HG02840 (cell line): Measurements from ENCODE around the gene RPP14.
"Not testable (repeated sequence)": the region's sequence is repeated elsewhere in the genome, so short reads cannot be mapped to it uniquely, and the experiment has no call there.

Experiments used
- ATAC-seq: cut with Tn5 transposase; IDR thresholded peaks from one replicate; pipeline ENCODE4 v1.9.1; 2021; ENCODE audit warnings: mild to moderate bottlenecking, moderate library complexity, moderate number of reproducible peaks; ENCODE audit not compliant: unreplicated experiment, low FRiP score

Gene RPP14

DNA sequence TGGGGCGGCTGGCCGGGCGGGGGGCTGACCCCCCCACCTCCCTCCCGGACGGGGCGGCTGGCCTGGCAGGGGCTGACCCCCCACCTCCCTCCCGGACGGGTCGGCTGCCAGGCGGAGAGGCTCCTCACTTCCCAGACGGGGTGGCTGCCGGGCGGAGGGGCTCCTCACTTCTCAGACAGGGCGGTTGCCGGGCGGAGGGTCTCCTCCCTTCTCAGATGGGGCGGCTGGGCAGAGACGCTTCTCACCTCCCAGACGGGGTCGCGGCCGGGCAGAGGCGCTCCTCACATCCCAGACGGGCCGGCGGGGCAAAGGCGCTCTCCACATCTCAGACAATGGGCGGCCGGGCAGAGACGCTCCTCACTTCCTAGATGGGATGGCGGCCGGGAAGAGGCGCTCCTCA, 15.6 kb upstream of the RPP14 start:
- ATAC-seq: not testable (repeated sequence)

DNA sequence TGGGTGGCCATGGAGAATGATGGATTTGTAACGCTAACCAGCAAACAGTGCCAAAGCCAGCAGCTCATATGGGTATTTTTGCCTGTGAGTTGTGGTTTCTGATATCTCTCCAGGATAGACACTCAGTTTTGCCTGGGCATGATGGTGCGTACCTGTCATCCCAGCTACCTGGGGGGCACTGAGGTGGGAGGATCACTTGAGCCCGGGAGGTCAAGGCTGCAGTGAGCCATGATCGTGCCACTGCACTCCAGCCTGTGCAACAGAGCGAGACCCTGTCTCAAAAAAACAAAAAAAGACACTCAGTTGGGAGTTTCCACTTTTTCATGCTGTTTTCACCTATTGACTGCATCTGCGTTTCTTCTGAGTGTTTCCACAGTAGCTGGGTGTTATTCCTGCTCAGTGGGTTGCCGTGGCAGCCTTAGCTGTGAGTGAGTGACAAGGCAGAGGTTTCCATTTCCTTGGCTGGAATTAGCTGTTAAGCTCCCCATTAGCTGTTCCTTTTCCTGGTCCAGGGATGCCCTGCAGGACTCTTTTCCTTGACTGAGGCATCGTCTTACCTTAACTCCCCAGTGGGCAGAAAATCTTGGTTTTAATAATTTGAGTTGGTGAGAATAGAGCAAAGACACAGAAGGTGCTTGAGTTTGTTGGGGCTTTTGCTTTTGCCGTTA, 14.2 kb upstream of the RPP14 start:
- no peak for ATAC-seq

- no peak for ATAC-seq
Measured at GRCh38 chr3:58292866-58293265, 13.2 kb upstream of the RPP14 start.

GRCh38 chr3:58293516-58293915, 12.5 kb upstream of the RPP14 start:
- no peak for ATAC-seq

DNA sequence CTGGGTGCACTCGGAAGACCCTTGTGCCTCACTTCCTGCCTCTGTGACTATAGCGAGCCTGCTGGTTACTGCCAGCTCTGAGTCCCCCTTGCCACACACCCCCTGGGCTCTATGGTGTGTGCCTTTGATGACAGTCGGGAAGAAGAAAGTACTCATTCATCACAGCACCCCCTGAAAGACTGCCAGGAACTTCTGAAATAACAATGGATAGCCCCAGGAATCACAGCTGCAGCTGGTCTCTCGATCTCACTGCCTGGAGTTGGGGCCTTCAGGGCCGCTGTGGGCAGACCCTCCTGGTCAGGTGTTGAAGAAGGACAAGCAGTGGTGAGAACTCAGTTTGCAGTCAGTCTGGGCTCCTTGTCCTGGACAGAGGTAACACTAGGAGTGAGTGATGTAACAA, 9.8 kb upstream of the RPP14 start:
- ATAC-seq: no peak

DNA sequence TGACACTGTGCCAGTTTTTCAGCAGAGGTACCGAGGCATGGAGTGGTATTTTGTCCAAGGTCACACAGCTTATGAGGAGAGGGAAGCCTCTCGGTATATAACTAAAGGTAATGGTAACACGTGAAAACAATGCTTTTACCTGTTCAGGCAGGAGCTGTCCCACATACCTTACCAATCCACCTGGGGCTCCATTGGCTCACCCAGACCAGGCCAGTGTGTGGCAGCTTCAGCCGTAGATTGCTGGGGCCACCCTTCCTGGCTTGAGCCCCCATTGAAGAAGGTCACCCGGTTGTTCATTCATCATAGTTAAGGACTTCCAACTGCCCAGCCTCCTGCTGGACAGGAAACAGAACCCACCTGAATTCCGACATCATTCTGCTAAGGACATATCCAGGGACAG, 9.2 kb upstream of the RPP14 start:
- no peak for ATAC-seq

- no peak for ATAC-seq
Measured at GRCh38 chr3:58298190-58298589, 7.9 kb upstream of the RPP14 start.

GRCh38 chr3:58299075-58299474, 7.0 kb upstream of the RPP14 start:
- ATAC-seq: no peak

GRCh38 chr3:58299839-58300516, 6.1 kb upstream of the RPP14 start:
- ATAC-seq: no peak

DNA sequence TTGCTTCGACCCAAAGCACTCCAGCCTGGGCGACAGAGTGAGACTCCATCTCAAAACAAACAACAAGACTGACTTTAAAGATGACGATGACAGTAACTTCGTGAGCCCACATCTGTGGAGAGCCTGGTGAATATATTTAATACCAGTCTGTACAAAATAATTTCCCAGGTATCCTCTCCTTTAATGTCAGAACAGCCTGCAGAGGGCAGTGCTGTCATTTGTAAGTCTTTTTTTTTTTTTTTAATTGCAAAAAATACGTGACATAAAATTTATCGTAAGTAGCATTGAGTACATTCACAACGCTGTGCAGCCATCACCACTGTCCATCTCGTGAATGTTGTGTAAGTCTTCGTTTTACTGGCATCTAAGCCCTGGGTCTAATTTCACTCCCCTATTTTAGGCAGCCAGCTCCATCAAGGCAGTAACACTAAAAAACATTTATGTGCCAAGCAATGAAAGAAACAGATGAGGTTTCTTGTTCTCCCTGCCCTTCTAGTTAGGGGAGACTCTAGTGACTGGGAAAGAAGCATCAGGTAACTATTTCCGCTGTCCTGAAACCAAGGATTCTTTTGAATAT, 1.7 kb downstream of the RPP14 start:
- no peak for ATAC-seq

GRCh38 chr3:58308728-58309127, 2.7 kb downstream of the RPP14 start:
- ATAC-seq: no peak

GRCh38 chr3:58317811-58318210, 11.8 kb downstream of the RPP14 start:
- ATAC-seq: no peak

GRCh38 chr3:58321791-58322190, 15.7 kb downstream of the RPP14 start:
- no peak for ATAC-seq

GRCh38 chr3:58322793-58323192, 16.7 kb downstream of the RPP14 start:
- ATAC-seq: no peak

GRCh38 chr3:58323529-58324390, 17.7 kb downstream of the RPP14 start:
- ATAC-seq: no peak

DNA sequence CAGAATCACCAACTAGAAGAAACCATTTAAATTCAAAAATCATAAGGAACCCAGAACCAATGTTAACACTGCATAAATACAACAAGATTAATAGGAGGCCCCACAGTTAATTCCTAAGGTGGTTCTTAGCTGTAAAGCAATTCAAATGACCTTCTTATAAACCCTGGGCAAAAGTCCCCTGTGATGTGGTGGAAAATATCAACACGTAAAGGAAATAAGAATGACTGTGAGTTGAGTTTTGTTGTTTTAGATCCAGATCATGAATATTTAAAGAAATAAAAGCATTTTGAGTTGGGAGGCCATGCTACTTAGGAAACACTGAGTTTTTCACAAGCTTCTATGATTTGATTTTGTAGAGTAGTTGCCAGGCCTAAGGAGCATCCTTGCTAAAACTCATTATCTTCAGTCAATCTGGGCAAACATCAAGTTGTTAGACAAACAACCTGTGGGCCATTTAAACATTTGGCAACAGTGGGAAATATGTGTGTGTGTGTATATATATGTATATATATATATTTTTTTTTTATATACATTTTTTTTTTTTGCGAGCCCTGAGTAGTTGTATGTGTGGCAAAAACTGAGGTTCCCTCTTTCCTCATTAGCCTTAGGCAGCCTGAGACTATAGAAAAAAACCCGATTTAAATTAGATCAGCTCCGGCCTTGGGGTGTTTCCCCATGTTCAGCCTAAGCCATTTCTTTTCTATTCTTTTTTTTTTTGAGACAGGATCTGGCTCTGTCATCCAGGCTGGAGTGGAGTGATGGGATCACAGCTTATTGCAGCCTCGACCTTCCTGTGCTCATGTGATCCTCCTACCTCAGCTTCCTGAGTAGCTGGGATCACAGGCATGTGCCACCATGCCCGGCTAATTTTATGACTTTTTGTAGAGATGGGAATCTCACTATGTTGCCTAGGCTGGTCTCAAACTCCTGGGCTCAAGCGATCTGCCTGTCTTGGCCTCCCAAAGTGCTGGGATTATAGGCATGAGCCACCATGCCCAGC, 18.6 kb downstream of the RPP14 start:
- no peak for ATAC-seq

DNA sequence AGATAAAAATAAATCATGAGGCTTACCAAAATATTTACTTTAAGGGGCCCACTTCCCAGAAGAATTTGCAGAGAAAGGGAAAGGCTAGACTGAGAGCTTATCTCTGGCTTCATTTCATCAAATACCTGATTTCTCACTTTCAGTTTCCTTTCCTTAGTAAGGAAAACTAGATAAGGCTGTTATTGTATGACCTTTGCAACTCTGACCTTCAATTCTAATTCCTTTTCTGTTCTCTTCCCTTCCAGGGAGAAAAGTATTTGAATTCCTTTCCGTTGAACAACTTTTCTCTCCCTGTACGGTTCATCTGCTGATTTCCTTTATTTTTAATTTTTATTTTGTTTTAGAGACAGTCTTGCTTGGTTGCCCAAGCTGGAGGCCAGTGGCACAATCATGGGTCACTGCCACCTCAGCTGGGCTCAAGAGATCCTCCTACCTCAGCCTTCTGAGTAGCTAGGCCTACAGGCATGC, 19.5 kb downstream of the RPP14 start:
- ATAC-seq: no peak

DNA sequence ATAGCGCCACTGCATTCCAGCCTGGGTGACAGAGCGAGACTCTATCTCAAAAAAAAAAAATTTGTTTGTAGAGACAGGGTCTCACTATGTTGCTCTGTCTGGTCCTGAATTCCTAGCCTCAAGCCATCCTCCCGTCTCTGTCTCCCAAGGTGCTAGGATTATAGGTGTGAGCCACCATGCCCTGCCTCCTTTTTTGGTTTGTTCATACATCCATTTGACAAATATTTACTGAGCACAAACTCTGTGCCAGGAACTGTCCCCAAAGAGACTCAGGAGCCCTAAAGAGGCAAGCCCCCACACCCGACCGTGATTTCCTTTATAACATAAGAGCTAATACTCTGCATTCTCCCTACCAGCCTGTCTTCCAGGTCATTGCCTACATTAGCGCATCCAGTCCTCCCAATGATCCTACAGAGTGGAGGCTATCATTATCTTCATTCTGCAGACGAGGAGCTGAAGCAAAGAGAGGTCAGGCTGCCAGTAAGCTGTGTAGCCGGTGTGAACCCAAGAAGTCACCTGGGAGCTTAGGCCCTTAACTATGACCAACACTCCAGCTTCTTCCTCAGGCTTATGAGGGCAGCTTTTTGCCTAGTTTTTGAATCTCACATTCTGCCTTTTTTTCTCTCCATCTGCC, 20.3 kb downstream of the RPP14 start:
- no peak for ATAC-seq
